Fibroblast of peridontal ligament (primary cell): Measurements from ENCODE around the gene NKX2-3.
A peak's percentile ranks its signal among the peaks of the same experiment; 100 is the strongest.

Experiments
- DNase-seq: peaks from one replicate; pipeline ENCODE4 v3.0.0-alpha.2; 2010; ENCODE audit errors: extremely low read depth

NKX2-3 gene

GRCh38 chr10:99526861-99527504 lies 5.8 kb upstream of the NKX2-3 start:
- DNase-seq = no peak

GRCh38 chr10:99527526-99528493 lies 4.9 kb upstream of the NKX2-3 start:
- peak; percentile 21 for DNase-seq

GRCh38 chr10:99528494-99529441 lies 4.0 kb upstream of the NKX2-3 start:
- peak; percentile 31 for DNase-seq

GRCh38 chr10:99529591-99530107 lies 3.1 kb upstream of the NKX2-3 start:
- peak; percentile 9 for DNase-seq

GRCh38 chr10:99530108-99531025 lies 2.4 kb upstream of the NKX2-3 start:
- DNase-seq = no peak

GRCh38 chr10:99531026-99531695 lies 1.6 kb upstream of the NKX2-3 start:
- DNase-seq = no peak

- DNase-seq = no peak
Measured at GRCh38 chr10:99531696-99532593, 797 bp upstream of the NKX2-3 start.

GRCh38 chr10:99533496-99534449 lies 1.0 kb downstream of the NKX2-3 start:
- no peak for DNase-seq

GRCh38 chr10:99534450-99534938 lies 1.8 kb downstream of the NKX2-3 start:
- DNase-seq = no peak

GRCh38 chr10:99534939-99535763 lies 2.4 kb downstream of the NKX2-3 start:
- DNase-seq = no peak

GRCh38 chr10:99535764-99536337 lies 3.1 kb downstream of the NKX2-3 start:
- no peak for DNase-seq

GRCh38 chr10:99536338-99537085 lies 3.8 kb downstream of the NKX2-3 start:
- no peak for DNase-seq

GRCh38 chr10:99537086-99537988 lies 4.6 kb downstream of the NKX2-3 start:
- no peak for DNase-seq
